Testis (tissue), 3 donors: ENCODE results near the gene HLX. TPM values are rescaled to one million over a fixed set of nuclear protein-coding genes. Genes with fewer than 3 reads are reported as not detected.

ENCODE experiments used
- DNase-seq: peaks from one replicate; pipeline ENCODE4 v3.0.0-alpha.2; 2019
- H3K27ac ChIP-seq, 2 donors: fragments of 200-600 bp; sonication (generic); one replicate each; pipeline ENCODE4 v1.5.1; 2019
- H3K27me3 ChIP-seq: fragments of 200-600 bp; sonication (generic); one replicate; pipeline ENCODE4 v1.5.1; 2019
- H3K36me3 ChIP-seq: fragments of 200-600 bp; sonication (generic); one replicate; pipeline ENCODE4 v1.5.1; 2017; ENCODE audit warnings: low read depth; ENCODE audit errors: missing control alignments
- H3K4me1 ChIP-seq: fragments of 200-600 bp; sonication (generic); one replicate; pipeline ENCODE4 v1.5.1; 2019
- H3K4me3 ChIP-seq, 2 donors: fragments of 200-600 bp; sonication (generic); one replicate each; pipeline ENCODE4 v1.5.1; 2017 to 2019
- H3K9me3 ChIP-seq: fragments of 200-600 bp; sonication (generic); one replicate; pipeline ENCODE4 v1.5.1; 2017
- POLR2A ChIP-seq: fragments of 450-650 bp; IDR thresholded peaks from one replicate; pipeline ENCODE4 v1.6.1; 2017; ENCODE audit warnings: antibody characterized with exemption, mild to moderate bottlenecking, moderate library complexity
- whole genome bisulfite sequencing, 2 donors: methylation state at CpG; one replicate each; pipeline ENCODE4 v1.1.5; 2018; 5-methylcytosine and 5-hydroxymethylcytosine counted together
- intact Hi-C: fragments of 100-400 bp; cut with DNase I; formaldehyde crosslinking; loops from one replicate; pipeline ENCODE4 v1.15.1; 2023; ENCODE audit warnings: low total_unique reads
- polyA plus RNA-seq: library from polyadenylated mRNA; stranded (reverse); fragments of 350-450 nt; fragmentation: Illumina TruSeq; extraction: RNeasy Lipid Tissue Mini Kit (QIAGEN cat#74804); gene quantifications from one replicate; pipeline ENCODE4 v1.2.3, GENCODE V29; 2014; ENCODE audit warnings: low read depth, low replicate concordance; ENCODE audit not compliant: insufficient read depth
- total RNA-seq, 2 donors: library from RNA; depleted of rRNA; stranded (reverse); fragments of >200 nt; gene quantifications; one replicate each; pipeline ENCODE4 v1.2.3, GENCODE V29; 2016
- TF ChIP-seq, protein P1 (sequence below), 3 experiments: fragments of 450-650 bp in 2 of 3; fragments of 200-600 bp in 1 of 3; sonication (generic) in 1 of 3; IDR thresholded peaks; one replicate each; pipeline ENCODE4 v1.5.1; 2016 to 2019; ENCODE audit warnings: antibody characterized with exemption in 3 of 3, mild to moderate bottlenecking in 2 of 3, moderate library complexity in 1 of 3

Gene HLX
- total and polyA plus RNA-seq, 3 donors from 2014 or later, result 3.5 to 5.3 (median 4.0) TPM

DNA sequence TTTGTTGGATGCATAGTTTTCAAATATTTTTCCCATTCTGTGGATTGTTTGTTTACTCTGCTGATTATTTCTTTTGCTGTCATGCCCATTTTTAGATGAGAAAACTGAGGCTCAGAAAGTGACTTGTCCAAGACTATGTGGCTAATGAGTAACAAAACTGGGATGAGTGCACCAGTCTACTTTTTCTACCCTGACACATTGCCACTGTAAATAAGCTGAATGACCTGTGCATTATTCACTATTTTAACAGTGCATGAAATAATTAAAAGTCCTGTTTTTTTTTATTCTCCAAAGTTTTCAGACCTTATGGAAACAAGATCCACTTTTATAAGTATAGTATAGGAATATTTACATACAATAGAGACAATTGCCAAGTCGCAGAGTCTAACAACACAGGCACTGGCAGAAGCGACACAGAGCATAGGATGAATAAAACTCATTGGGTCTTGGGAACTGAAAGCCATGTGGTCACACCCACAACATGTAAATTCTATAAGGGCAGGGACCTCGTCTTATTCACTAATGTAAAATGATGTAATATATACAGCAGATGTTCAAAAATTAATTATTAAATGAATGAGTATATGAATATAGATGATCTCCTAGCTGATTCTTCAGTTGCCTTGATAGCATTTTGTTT lies 45.2 kb downstream of the HLX start:
- Histone ChIP-seq H3K4me3 (no peak overlapping the region), H3K4me1 (no peaks in the 10 kb centered on the region), H3K9me3 (no peaks in the 10 kb centered on the region), H3K36me3 (no peaks in the 10 kb centered on the region), H3K27ac (no peak overlapping the region), H3K27me3 (no peaks in the 10 kb centered on the region)
- TF ChIP-seq POLR2A, result no peak
- TF ChIP-seq, protein P1, sequence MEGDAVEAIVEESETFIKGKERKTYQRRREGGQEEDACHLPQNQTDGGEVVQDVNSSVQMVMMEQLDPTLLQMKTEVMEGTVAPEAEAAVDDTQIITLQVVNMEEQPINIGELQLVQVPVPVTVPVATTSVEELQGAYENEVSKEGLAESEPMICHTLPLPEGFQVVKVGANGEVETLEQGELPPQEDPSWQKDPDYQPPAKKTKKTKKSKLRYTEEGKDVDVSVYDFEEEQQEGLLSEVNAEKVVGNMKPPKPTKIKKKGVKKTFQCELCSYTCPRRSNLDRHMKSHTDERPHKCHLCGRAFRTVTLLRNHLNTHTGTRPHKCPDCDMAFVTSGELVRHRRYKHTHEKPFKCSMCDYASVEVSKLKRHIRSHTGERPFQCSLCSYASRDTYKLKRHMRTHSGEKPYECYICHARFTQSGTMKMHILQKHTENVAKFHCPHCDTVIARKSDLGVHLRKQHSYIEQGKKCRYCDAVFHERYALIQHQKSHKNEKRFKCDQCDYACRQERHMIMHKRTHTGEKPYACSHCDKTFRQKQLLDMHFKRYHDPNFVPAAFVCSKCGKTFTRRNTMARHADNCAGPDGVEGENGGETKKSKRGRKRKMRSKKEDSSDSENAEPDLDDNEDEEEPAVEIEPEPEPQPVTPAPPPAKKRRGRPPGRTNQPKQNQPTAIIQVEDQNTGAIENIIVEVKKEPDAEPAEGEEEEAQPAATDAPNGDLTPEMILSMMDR (IDR thresholded peaks at IDR 0.05), result no peak
- WGBS, 2 donors, result 90 to 92% methylated on average over 3 of the region's 3 CpGs
- DNase-seq, result no peak
- intact Hi-C loops, result no loop called here

- TF ChIP-seq, protein P1 (IDR thresholded peaks at IDR 0.05), result no peak
- no peak for TF ChIP-seq POLR2A
- H3K4me1 ChIP-seq, result no peaks in the 10 kb centered on the region
- no peaks in the 10 kb centered on the region for H3K36me3 ChIP-seq
- no peaks in the 10 kb centered on the region for H3K27me3 ChIP-seq
- intact Hi-C loops, result no loop called here
- DNase-seq, result no peak
- 78 to 84% methylated on average over 2 of the region's 2 CpGs for WGBS, 2 donors
- no peak overlapping the region for H3K27ac ChIP-seq
- no peak overlapping the region for H3K4me3 ChIP-seq
- no peaks in the 10 kb centered on the region for H3K9me3 ChIP-seq
Observed at GRCh38 chr1:220925707-220926106, 46.5 kb downstream of the HLX start.

DNA sequence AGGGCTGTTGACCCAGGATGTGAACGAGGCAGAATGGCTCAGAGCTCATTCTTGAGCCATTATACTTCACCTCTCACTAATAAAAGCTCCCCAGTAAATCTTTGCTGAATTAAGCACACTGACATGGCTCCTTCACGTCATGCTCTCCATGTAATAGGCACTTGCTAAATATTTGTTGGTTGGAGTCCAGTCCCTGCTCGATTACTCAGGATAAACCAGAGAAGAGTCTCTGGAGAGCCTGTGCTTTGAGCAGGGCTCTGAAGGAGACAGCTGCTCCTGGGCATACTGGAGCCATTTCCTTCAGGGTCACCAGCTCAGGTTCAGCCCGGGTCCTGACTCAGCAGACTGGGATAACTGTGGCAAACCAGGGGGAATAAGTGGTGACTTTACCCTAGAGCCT lies 46.9 kb downstream of the HLX start:
- intact Hi-C loops, result no loop called here
- no peaks in the 10 kb centered on the region for H3K4me1 ChIP-seq
- H3K9me3 ChIP-seq, result no peaks in the 10 kb centered on the region
- no peaks in the 10 kb centered on the region for H3K36me3 ChIP-seq
- H3K4me3 ChIP-seq, result no peak overlapping the region
- no peak for DNase-seq
- no peak for TF ChIP-seq POLR2A
- TF ChIP-seq, protein P1 (IDR thresholded peaks at IDR 0.05), result no peak
- H3K27me3 ChIP-seq, result no peaks in the 10 kb centered on the region
- H3K27ac ChIP-seq, result no peak overlapping the region
- 39 to 68% methylated on average over 3 to 4 of the region's 4 CpGs for WGBS, 2 donors

- no peaks in the 10 kb centered on the region for H3K9me3 ChIP-seq
- TF ChIP-seq, protein P1 (IDR thresholded peaks at IDR 0.05), result no peak
- no peak for TF ChIP-seq POLR2A
- intact Hi-C loops, result no loop called here
- no peaks in the 10 kb centered on the region for H3K4me1 ChIP-seq
- no peak overlapping the region for H3K27ac ChIP-seq
- H3K27me3 ChIP-seq, result no peaks in the 10 kb centered on the region
- H3K36me3 ChIP-seq, result no peaks in the 10 kb centered on the region
- H3K4me3 ChIP-seq, result no peak overlapping the region
- WGBS, 2 donors, result 62 to 66% methylated on average over 6 of the region's 6 CpGs
- no peak for DNase-seq
Observed at GRCh38 chr1:220927442-220927841, 48.2 kb downstream of the HLX start.

- intact Hi-C loops, result no loop called here
- H3K9me3 ChIP-seq, result no peaks in the 10 kb centered on the region
- H3K4me1 ChIP-seq, result no peaks in the 10 kb centered on the region
- TF ChIP-seq POLR2A, result no peak
- TF ChIP-seq, protein P1 (IDR thresholded peaks at IDR 0.05), result no peak
- no peak overlapping the region for H3K27ac ChIP-seq
- no peaks in the 10 kb centered on the region for H3K27me3 ChIP-seq
- no peak for DNase-seq
- 76 to 88% methylated on average over 1 of the region's 1 CpG for WGBS, 2 donors
- H3K36me3 ChIP-seq, result no peaks in the 10 kb centered on the region
- H3K4me3 ChIP-seq, result no peak overlapping the region
Observed at GRCh38 chr1:220928320-220928719, 49.1 kb downstream of the HLX start.
